Kidney epithelial cell (primary cell): ENCODE measurements around the gene KIRREL1. TPM values are rescaled to one million over a fixed set of nuclear protein-coding genes. Genes with fewer than 3 reads are reported as not detected.
A peak's percentile ranks its signal among the peaks of the same experiment; 100 is the strongest.

Source experiments
- DNase-seq: peaks from one replicate; pipeline ENCODE4 v3.0.0-alpha.2; 2010; ENCODE audit warnings: low read depth
- H3K27me3 ChIP-seq: 2 replicates; pipeline ENCODE4 v1.6.0; 2011; ENCODE audit warnings: low read length; ENCODE audit not compliant: control insufficient read depth, insufficient read depth
- H3K36me3 ChIP-seq: 2 replicates; pipeline ENCODE4 v1.5.1; 2011; ENCODE audit warnings: low read length; ENCODE audit not compliant: control insufficient read depth, insufficient read depth
- H3K4me3 ChIP-seq: 2 replicates; pipeline ENCODE4 v1.5.1; 2011; ENCODE audit warnings: low read depth, mild to moderate bottlenecking, control low read depth, low read length
- total RNA-seq: library from RNA; depleted of rRNA; stranded (reverse); fragments of >200 nt; gene quantifications from 2 replicates; pipeline ENCODE4 v1.2.3, GENCODE V29; 2015
- TF ChIP-seq, protein P1 (sequence below): IDR thresholded peaks from 2 replicates; pipeline ENCODE4 v1.5.1; 2011; ENCODE audit warnings: mild to moderate bottlenecking, moderate library complexity, low read length, control low read depth, inconsistent platforms; ENCODE audit not compliant: insufficient read depth, poor library complexity, severe bottlenecking

Gene KIRREL1
- total RNA-seq, 1 donor from 2014 or later, result 119 TPM

DNA sequence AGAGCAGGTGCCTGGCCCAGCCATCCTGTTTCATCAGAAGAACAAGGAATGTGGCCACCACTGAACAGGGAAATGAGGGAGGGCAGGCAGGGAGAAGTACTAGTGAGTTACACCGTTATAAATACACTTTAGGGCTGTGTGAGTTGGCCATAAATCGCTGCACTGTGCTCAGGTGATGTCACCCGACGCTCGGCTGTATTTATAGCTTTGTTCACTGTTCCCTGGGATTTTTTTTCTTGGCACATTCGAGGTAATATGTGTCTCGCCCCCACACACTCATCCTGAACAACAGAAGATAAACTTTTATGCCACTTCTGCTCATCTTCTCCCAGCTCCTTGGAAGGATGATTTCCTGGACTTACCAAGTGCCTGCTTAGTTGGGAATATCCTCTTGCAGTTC lies 9.0 kb upstream of the KIRREL1 start:
- TF ChIP-seq, protein P1, sequence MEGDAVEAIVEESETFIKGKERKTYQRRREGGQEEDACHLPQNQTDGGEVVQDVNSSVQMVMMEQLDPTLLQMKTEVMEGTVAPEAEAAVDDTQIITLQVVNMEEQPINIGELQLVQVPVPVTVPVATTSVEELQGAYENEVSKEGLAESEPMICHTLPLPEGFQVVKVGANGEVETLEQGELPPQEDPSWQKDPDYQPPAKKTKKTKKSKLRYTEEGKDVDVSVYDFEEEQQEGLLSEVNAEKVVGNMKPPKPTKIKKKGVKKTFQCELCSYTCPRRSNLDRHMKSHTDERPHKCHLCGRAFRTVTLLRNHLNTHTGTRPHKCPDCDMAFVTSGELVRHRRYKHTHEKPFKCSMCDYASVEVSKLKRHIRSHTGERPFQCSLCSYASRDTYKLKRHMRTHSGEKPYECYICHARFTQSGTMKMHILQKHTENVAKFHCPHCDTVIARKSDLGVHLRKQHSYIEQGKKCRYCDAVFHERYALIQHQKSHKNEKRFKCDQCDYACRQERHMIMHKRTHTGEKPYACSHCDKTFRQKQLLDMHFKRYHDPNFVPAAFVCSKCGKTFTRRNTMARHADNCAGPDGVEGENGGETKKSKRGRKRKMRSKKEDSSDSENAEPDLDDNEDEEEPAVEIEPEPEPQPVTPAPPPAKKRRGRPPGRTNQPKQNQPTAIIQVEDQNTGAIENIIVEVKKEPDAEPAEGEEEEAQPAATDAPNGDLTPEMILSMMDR, result no peak
- H3K36me3 ChIP-seq, result no peaks in the 10 kb centered on the region
- no peaks in the 10 kb centered on the region for H3K27me3 ChIP-seq
- no peak overlapping the region for H3K4me3 ChIP-seq
- DNase-seq, result no peak

DNA sequence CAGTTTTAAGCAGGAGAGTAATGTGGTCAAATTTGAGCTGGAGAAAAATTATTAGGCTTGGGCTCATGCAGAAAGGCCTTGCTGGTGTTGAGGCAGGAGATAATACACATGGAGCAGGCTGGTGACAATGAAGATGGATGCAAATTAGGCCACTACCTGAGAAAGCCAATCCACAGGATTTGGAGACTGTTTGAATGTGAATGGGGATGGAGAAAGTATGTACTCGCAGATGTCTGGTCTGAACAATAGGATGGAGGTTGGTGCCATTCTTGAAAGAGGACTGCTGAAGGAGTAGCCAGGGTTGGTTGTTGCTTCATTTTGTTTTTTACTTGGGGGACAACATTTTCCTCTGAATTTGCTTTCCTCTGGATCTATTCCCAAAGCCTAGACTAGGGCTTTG lies 8.0 kb upstream of the KIRREL1 start:
- TF ChIP-seq, protein P1, result no peak
- DNase-seq, result no peak
- Histone ChIP-seq H3K4me3 (no peak overlapping the region), H3K27me3 (no peaks in the 10 kb centered on the region), H3K36me3 (no peaks in the 10 kb centered on the region)

DNA sequence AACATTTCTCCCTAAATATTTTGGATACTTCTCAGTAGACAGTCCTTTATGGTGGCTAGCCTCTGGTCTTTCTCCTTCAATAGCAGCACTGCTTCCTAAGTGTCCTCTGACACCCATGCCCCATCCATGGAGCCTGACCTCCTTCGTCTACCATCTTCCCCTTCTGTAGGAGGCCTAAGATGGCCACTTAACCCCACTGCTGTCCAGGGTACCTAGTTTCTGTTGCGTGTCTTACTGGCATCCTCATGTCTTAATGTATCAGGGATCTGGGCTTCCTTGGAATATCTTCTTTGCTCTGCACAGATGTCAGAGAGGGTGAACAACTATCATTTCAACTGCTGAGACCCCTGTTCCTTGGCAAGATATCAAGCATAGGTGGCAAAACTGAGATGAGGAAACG lies 5.4 kb upstream of the KIRREL1 start:
- no peaks in the 10 kb centered on the region for H3K27me3 ChIP-seq
- TF ChIP-seq, protein P1, result no peak
- H3K4me3 ChIP-seq, result no peak overlapping the region
- DNase-seq, result no peak
- H3K36me3 ChIP-seq, result no peaks in the 10 kb centered on the region

DNA sequence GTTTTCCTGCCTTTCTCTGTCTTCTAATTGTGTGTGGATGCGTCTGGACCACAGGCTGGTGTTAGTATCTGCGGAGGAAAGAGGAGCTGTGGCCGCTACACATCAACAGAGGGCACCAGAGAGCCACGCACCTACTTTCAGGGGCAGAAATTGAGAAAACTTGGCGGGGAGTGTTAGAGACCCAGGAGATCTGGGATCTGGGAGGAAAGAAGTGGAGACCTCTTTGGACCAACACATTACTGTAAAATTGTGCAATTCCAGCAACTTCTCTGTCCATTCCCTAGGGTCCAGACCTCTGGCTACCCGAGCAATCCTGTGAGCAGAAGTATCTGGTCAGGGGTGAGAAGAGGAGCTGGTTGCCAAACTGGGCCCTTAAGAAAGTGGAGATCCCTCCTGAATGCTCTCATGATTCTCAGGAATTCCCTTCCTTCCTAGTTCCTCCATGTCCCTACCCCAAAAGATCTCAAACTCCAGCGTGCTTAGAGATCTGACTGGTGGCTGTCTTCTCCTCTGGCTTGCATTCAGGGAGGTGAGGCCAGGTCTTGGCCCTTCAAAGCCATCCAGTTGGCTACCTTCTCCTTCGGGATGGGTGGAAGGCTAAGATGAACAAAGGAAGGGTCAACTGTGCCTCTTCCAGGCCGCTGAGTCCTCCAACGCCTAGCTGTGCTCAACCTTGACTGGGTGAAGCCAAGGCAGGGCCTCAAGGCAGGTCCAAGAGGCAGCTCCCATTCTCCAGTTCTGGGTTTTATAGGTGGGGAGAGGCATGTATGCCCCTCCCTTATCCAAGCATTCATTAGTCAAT lies 1.2 kb upstream of the KIRREL1 start:
- TF ChIP-seq, protein P1, result peak; percentile 99
- no peaks in the 10 kb centered on the region for H3K27me3 ChIP-seq
- no peak overlapping the region for H3K4me3 ChIP-seq
- H3K36me3 ChIP-seq, result peaks cover 2% of the 10 kb centered on the region
- DNase-seq, result no peak

DNA sequence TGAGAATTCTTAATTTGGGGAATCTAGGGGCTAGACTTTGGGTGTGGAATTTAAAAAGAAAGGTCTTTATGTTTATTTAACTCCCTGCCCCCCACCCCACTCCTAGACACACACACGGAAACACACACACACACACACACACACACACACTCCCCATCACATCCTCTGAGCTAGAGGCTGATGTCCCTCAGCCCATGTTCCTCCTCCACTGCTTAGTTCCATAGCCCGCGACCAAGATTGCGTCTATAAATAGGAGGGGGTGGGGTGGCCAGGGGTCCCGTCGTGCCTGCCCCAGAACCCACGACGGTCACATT lies 655 bp upstream of the KIRREL1 start:
- H3K27me3 ChIP-seq, result no peaks in the 10 kb centered on the region
- peak overlapping the region; percentile 87 for H3K4me3 ChIP-seq
- peaks cover 2% of the 10 kb centered on the region for H3K36me3 ChIP-seq
- TF ChIP-seq, protein P1, result no peak
- no peak for DNase-seq
